Measurements from ENCODE around the gene ATPAF1.

GRCh38 chr1:46637444-46638083 lies 30.6 kb downstream of the ATPAF1 start:
- TF ChIP-seq EZH2phosphoT487 (IDR thresholded peaks at IDR 0.05; ENCODE audit: borderline replicate concordance, low read length) = no peak
- TF ChIP-seq CTCF (IDR thresholded peaks at IDR 0.05; ENCODE audit: low read depth, low read length, poor library complexity, severe bottlenecking) = no peak
